Ascending aorta (tissue), 2 donors: ENCODE results near the gene PROZ. TPM values are rescaled to one million over a fixed set of nuclear protein-coding genes. Genes with fewer than 3 reads are reported as not detected.

ENCODE experiments used
- DNase-seq, 2 donors: peaks; one replicate each; pipeline ENCODE4 v3.0.0-alpha.2; 2019; ENCODE audit warnings: low spot score in 2 of 2
- H3K27ac ChIP-seq, 2 donors: fragments of 200-600 bp; sonication (generic); one replicate each; pipeline ENCODE4 v1.5.1; 2016 to 2017; ENCODE audit warnings: mild to moderate bottlenecking in 1 of 2
- H3K27me3 ChIP-seq: fragments of 200-600 bp; sonication (generic); one replicate; pipeline ENCODE4 v1.5.1; 2017
- H3K36me3 ChIP-seq, 2 donors: fragments of 200-600 bp; sonication (generic); one replicate each; pipeline ENCODE4 v1.5.1; 2016
- H3K4me1 ChIP-seq, 2 donors: fragments of 200-600 bp; sonication (generic); one replicate each; pipeline ENCODE4 v1.5.1; 2016 to 2017; ENCODE audit warnings: mild to moderate bottlenecking in 1 of 2
- H3K4me3 ChIP-seq, 2 donors: fragments of 200-600 bp; sonication (generic); one replicate each; pipeline ENCODE4 v1.5.1; 2016 to 2017; ENCODE audit warnings: mild to moderate bottlenecking in 1 of 2
- H3K9me3 ChIP-seq, 2 donors: fragments of 200-600 bp; sonication (generic); one replicate each; pipeline ENCODE4 v1.5.1; 2016
- intact Hi-C: fragments of 100-400 bp; cut with DNase I; formaldehyde crosslinking; loops from one replicate; pipeline ENCODE4 v1.15.1; 2023
- total RNA-seq: library from RNA; depleted of rRNA; stranded (reverse); fragments of >200 nt; gene quantifications from one replicate; pipeline ENCODE4 v1.1.0, GENCODE V29; 2016
- TF ChIP-seq, protein P1 (sequence below), 3 experiments: fragments of 200-600 bp in 2 of 3; fragments of 450-650 bp in 1 of 3; sonication (generic) in 2 of 3; IDR thresholded peaks; one replicate each; pipeline ENCODE4 v1.5.1; 2016 to 2019; ENCODE audit warnings: antibody characterized with exemption in 3 of 3, mild to moderate bottlenecking in 1 of 3, moderate library complexity in 1 of 3

PROZ gene
- total RNA-seq, 1 donor from 2014 or later, result not detected

DNA sequence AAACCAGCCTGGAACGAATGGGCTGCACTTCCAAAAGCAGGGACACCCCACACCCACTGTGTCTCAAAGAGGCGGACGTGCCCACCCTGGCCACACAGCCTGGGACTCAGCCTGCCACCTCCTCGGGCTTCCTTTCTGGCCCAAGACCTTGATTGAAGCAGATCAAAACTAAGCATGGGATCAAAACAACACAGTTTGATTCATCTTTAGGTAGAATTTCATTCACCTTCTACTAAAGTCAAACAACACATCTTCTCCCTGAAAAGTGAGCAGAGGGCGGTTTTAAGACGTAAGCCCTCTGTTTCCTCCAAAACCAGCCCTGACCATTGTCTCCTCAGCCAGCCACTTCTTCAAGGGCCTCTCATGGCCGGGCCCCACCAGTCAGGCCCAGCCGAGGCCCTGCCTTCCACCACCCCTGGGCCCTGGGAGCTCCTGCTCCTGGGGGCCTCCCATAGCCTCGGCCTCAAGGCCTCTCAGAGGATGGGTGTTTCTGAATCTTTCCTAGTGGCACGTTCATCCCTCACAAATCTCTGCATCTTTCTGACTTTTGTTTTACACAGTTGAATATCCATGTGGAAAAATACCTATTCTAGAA lies 42.1 kb upstream of the PROZ start:
- DNase-seq, result peak in 1 of 2 donors; percentile 53
- H3K27ac ChIP-seq, result no peak overlapping the region
- intact Hi-C loops, result no loop called here
- no peak overlapping the region for H3K4me3 ChIP-seq
- no peaks in the 10 kb centered on the region for H3K36me3 ChIP-seq
- no peaks in the 10 kb centered on the region for H3K4me1 ChIP-seq
- no peaks in the 10 kb centered on the region for H3K9me3 ChIP-seq
- no peaks in the 10 kb centered on the region for H3K27me3 ChIP-seq
- TF ChIP-seq, protein P1, sequence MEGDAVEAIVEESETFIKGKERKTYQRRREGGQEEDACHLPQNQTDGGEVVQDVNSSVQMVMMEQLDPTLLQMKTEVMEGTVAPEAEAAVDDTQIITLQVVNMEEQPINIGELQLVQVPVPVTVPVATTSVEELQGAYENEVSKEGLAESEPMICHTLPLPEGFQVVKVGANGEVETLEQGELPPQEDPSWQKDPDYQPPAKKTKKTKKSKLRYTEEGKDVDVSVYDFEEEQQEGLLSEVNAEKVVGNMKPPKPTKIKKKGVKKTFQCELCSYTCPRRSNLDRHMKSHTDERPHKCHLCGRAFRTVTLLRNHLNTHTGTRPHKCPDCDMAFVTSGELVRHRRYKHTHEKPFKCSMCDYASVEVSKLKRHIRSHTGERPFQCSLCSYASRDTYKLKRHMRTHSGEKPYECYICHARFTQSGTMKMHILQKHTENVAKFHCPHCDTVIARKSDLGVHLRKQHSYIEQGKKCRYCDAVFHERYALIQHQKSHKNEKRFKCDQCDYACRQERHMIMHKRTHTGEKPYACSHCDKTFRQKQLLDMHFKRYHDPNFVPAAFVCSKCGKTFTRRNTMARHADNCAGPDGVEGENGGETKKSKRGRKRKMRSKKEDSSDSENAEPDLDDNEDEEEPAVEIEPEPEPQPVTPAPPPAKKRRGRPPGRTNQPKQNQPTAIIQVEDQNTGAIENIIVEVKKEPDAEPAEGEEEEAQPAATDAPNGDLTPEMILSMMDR (IDR thresholded peaks at IDR 0.05), result no peak

DNA sequence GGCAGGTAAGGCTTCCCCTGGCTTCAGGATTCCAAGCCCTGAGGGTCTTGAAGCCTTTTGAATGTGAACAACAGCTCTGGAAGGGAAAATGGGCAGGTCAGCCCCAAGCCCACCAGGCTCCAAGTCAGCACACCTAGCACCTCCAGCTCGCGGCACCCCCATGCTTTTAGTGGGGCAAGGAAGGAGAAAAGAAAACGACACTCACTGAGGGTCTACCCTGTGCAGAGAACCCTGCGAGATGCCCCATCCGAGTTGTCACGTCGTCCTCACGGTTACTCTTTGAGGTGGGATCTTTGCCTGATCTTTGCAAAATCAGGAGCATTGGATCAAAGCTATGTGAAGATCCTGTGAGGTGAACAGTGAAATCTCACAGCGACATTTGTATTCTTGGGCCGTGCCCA lies 41.6 kb upstream of the PROZ start:
- Histone ChIP-seq H3K4me3 (no peak overlapping the region), H3K27me3 (no peaks in the 10 kb centered on the region), H3K9me3 (no peaks in the 10 kb centered on the region), H3K4me1 (no peaks in the 10 kb centered on the region), H3K36me3 (no peaks in the 10 kb centered on the region), H3K27ac (no peak overlapping the region)
- intact Hi-C loops, result no loop called here
- TF ChIP-seq, protein P1 (IDR thresholded peaks at IDR 0.05), result no peak
- DNase-seq, result peak in 1 of 2 donors; percentile 56

DNA sequence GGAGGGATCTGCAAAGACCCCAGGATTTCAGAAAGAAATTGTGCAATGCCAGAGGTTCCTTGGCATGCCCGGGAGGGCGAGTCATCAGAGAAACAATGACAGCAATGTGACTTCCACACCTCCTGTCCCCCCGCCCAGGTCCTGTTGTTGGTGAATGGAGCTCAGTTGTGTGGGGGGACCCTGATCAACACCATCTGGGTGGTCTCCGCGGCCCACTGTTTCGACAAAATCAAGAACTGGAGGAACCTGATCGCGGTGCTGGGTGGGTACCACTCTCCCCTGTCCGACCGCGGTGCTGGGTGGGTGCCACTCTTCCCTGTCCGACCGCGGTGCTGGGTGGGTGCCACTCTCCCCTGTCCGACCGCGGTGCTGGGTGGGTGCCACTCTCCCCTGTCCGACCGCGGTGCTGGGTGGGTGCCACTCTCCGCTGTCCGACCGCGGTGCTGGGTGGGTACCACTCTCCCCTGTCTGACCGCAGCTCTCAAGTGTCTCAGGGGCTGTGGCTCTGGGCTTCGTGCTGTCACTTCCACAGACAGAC lies 41.0 kb upstream of the PROZ start:
- Histone ChIP-seq H3K4me1 (no peaks in the 10 kb centered on the region), H3K27ac (no peak overlapping the region), H3K9me3 (no peaks in the 10 kb centered on the region), H3K36me3 (no peaks in the 10 kb centered on the region), H3K27me3 (no peaks in the 10 kb centered on the region), H3K4me3 (no peak overlapping the region)
- TF ChIP-seq, protein P1 (IDR thresholded peaks at IDR 0.05), result no peak
- intact Hi-C loops, result no loop called here
- DNase-seq, result peak in 1 of 2 donors; percentile 41

DNA sequence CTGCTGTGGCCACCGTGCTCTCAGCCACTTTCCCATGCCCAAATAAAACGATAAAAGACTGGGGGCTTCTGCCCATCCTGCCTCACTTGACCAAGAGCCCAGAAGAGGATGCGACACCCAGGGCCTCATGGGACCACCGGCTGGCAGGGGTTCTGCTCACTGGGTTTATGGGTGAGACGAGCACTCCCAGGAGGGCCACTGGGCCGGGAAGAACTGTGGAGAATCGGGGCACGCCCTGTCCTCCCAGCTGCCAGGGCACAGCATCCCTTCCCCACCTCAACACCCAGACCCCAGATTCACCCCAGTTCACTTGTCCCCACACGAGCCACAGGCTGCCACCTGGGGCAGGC lies 40.6 kb upstream of the PROZ start:
- peak in 1 of 2 donors; percentile 61 for DNase-seq
- Histone ChIP-seq H3K9me3 (no peaks in the 10 kb centered on the region), H3K4me3 (no peak overlapping the region), H3K4me1 (no peaks in the 10 kb centered on the region), H3K36me3 (no peaks in the 10 kb centered on the region), H3K27me3 (no peaks in the 10 kb centered on the region), H3K27ac (no peak overlapping the region)
- intact Hi-C loops, result no loop called here
- TF ChIP-seq, protein P1 (IDR thresholded peaks at IDR 0.05), result no peak

DNA sequence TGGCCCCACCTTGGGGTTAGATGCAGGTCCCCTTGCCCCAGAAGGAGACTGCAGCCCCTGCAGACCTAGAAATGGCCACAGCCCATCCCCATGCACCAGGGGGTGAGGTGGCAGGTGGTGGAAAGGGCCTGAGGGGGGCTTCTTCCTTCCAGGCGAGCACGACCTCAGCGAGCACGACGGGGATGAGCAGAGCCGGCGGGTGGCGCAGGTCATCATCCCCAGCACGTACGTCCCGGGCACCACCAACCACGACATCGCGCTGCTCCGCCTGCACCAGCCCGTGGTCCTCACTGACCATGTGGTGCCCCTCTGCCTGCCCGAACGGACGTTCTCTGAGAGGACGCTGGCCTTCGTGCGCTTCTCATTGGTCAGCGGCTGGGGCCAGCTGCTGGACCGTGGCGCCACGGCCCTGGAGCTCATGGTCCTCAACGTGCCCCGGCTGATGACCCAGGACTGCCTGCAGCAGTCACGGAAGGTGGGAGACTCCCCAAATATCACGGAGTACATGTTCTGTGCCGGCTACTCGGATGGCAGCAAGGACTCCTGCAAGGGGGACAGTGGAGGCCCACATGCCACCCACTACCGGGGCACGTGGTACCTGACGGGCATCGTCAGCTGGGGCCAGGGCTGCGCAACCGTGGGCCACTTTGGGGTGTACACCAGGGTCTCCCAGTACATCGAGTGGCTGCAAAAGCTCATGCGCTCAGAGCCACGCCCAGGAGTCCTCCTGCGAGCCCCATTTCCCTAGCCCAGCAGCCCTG lies 40.0 kb upstream of the PROZ start:
- Histone ChIP-seq H3K36me3 (no peaks in the 10 kb centered on the region), H3K27me3 (no peaks in the 10 kb centered on the region), H3K4me3 (no peak overlapping the region), H3K4me1 (no peaks in the 10 kb centered on the region), H3K27ac (no peak overlapping the region), H3K9me3 (no peaks in the 10 kb centered on the region)
- peak in 1 of 2 donors; percentile 50 for DNase-seq
- TF ChIP-seq, protein P1 (IDR thresholded peaks at IDR 0.05), result no peak
- intact Hi-C loops, result no loop called here
